PC-3 (cell line): Measurements from ENCODE around the gene ENOX2.

Experiments used
- EZH2 ChIP-seq: fragments of 300-600 bp; sonication (generic); IDR thresholded peaks from one replicate; pipeline ENCODE4 v1.6.1; 2017; ENCODE audit warnings: antibody characterized with exemption, mild to moderate bottlenecking, low read length; ENCODE audit not compliant: unreplicated experiment
- EZH2phosphoT487 ChIP-seq: fragments of 300-600 bp; sonication (generic); IDR thresholded peaks from 2 replicates; pipeline ENCODE4 v1.6.1; 2018; ENCODE audit warnings: mild to moderate bottlenecking, antibody characterized with exemption, low read length, borderline replicate concordance
- TF ChIP-seq, protein P1 (sequence below): fragments of 300-600 bp; sonication (generic); conservative IDR thresholded peaks from 2 replicates; pipeline ENCODE4 v1.5.1; 2017; ENCODE audit warnings: antibody characterized with exemption, low read depth, mild to moderate bottlenecking, low read length

DNA sequence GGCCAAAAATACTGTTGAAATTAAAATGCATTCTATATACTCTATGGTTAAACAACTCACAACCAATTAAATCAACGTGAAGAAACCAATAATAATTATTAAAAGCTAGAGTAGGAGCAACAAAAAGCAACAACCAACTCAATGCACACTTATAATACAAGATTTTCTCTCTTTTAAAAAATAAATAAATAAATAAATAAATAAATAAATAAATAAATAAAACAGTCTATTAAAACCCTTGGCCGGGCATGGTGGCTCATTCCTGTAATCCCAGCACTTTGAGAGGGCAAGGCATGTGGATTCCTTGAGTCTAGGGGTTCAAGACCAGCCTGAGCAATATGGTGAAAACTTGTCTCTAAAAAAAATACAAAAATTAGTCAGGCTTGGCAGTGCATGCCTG lies 62.7 kb downstream of the ENOX2 start:
- TF ChIP-seq, protein P1, sequence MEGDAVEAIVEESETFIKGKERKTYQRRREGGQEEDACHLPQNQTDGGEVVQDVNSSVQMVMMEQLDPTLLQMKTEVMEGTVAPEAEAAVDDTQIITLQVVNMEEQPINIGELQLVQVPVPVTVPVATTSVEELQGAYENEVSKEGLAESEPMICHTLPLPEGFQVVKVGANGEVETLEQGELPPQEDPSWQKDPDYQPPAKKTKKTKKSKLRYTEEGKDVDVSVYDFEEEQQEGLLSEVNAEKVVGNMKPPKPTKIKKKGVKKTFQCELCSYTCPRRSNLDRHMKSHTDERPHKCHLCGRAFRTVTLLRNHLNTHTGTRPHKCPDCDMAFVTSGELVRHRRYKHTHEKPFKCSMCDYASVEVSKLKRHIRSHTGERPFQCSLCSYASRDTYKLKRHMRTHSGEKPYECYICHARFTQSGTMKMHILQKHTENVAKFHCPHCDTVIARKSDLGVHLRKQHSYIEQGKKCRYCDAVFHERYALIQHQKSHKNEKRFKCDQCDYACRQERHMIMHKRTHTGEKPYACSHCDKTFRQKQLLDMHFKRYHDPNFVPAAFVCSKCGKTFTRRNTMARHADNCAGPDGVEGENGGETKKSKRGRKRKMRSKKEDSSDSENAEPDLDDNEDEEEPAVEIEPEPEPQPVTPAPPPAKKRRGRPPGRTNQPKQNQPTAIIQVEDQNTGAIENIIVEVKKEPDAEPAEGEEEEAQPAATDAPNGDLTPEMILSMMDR: no peak
- no peak for TF ChIP-seq EZH2
- TF ChIP-seq EZH2phosphoT487: no peak
